ENCODE results near the gene ZFYVE28. TPM values are rescaled to one million over a fixed set of nuclear protein-coding genes. Genes with fewer than 3 reads are reported as not detected.

ZFYVE28 gene
- total and polyA plus RNA-seq, 5 donors from 2014 or later = 8.5 to 86.4 (median 17.6) TPM

DNA sequence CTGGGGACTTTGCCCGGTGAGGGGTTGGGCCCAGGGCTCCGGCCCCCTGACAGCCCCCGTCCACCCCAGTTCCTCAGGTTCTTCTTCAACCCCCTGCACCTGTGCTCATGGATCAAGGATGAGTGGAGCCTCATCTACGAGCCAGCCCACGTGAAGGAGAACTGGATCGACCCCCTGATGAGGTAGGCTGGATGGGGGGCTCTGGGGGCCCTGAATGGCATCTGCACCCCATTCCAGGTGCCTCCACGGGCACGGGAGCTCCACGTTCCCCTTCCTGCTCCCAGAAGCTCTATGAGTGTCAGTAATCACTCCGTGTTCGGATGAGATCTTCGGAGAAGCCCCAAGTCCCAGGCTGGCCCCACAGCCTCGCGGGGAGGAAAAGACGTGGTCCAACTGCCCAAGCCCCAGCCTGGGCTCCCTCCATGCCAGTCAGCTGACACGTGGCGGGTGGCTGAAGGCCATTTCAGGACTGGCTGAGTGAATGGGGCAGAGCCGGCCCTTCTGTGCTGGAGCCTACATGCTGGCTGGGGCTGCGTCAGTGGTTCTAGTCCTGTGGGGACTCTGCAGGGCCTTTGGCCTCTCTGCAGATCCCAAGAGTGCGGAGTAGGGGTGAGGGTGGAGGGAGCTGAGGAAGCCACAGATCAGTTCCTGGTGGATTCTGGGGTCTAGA, 24.8 kb upstream of the ZFYVE28 start:
- peaks cover 4% of the 10 kb centered on the region for H3K4me1 ChIP-seq (ENCODE audit: control insufficient read depth, insufficient read depth, low read length, poor library complexity, severe bottlenecking)
- Mint-ChIP-seq H3K9me3 (no peaks in the 10 kb centered on the region), H3K4me3 (no peak overlapping the region), H3K4me1 (peaks cover 0 to 3% (median 1%) of the 10 kb centered on the region in 4 donors), H3K36me3 (no peaks in the 10 kb centered on the region), H3K27ac (no peak overlapping the region), H3K27me3 (no peaks in the 10 kb centered on the region)
- H3K36me3 ChIP-seq (ENCODE audit: control insufficient read depth, insufficient read depth, low read length) = no peaks in the 10 kb centered on the region
- no peak overlapping the region for H3K27ac ChIP-seq (ENCODE audit: insufficient read depth, low read length, poor library complexity, severe bottlenecking)
- no peaks in the 10 kb centered on the region for H3K9me3 ChIP-seq (ENCODE audit: control insufficient read depth in 2 of 2, low read length in 2 of 2)
- H3K27me3 ChIP-seq (ENCODE audit: control insufficient read depth, insufficient read depth, low read length) = no peaks in the 10 kb centered on the region
- no peak overlapping the region for H3K4me3 ChIP-seq (ENCODE audit: low read depth, low read length)
- ATAC-seq (ENCODE audit: low read depth in 2 of 2) (no peak), DNase-seq (no peak)

DNA sequence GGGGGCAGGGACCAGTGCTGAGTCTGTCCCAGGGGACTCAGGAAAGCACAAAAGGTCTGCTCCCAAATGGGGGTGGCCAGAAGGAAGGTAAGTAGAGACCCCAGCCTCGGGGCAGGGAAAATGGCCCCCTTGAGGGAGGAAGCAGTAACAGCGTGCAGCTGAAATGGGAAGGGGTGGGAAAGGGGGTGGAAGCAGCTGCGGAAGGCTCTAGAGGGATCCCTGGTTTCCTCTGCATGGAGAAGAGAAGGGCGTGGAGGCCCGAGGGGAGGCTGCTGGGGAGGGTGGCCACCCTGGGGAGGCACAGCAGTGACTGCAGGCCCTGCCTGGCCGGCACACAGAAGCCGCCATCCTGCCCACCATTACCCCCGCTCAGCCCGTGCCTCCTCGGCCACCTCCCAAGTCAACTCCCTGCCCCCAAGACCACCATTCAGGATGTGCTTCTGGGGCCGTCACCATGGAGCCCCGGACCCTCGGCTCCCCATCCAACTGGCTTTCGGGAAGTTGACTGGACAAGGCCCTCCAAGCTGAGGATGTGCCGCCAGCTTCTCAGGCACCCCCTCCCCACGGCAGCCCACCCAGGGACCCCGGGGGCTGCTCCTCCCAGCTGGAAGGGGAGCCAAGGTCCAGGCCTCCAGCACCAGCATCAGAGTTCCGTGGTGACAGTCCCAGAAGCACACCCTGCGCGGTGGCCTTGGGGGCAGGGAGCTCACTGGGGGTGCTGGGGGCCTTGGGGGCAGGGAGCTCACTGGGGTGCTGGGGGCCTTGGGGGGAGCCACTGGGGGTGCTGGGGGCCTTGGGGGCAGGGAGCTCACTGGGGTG, 23.9 kb upstream of the ZFYVE28 start:
- H3K4me1 ChIP-seq (ENCODE audit: control insufficient read depth, insufficient read depth, low read length, poor library complexity, severe bottlenecking) = peaks cover 4% of the 10 kb centered on the region
- Mint-ChIP-seq H3K27me3 (no peaks in the 10 kb centered on the region), H3K9me3 (no peaks in the 10 kb centered on the region), H3K27ac (no peak overlapping the region), H3K36me3 (no peaks in the 10 kb centered on the region), H3K4me3 (no peak overlapping the region), H3K4me1 (peaks cover 0 to 3% (median 1%) of the 10 kb centered on the region in 4 donors)
- no peak overlapping the region for H3K27ac ChIP-seq (ENCODE audit: insufficient read depth, low read length, poor library complexity, severe bottlenecking)
- no peaks in the 10 kb centered on the region for H3K27me3 ChIP-seq (ENCODE audit: control insufficient read depth, insufficient read depth, low read length)
- H3K4me3 ChIP-seq (ENCODE audit: low read depth, low read length) = no peak overlapping the region
- H3K36me3 ChIP-seq (ENCODE audit: control insufficient read depth, insufficient read depth, low read length) = no peaks in the 10 kb centered on the region
- ATAC-seq (ENCODE audit: low read depth in 2 of 2) (no peak), DNase-seq (no peak)
- H3K9me3 ChIP-seq (ENCODE audit: control insufficient read depth in 2 of 2, low read length in 2 of 2) = no peaks in the 10 kb centered on the region

DNA sequence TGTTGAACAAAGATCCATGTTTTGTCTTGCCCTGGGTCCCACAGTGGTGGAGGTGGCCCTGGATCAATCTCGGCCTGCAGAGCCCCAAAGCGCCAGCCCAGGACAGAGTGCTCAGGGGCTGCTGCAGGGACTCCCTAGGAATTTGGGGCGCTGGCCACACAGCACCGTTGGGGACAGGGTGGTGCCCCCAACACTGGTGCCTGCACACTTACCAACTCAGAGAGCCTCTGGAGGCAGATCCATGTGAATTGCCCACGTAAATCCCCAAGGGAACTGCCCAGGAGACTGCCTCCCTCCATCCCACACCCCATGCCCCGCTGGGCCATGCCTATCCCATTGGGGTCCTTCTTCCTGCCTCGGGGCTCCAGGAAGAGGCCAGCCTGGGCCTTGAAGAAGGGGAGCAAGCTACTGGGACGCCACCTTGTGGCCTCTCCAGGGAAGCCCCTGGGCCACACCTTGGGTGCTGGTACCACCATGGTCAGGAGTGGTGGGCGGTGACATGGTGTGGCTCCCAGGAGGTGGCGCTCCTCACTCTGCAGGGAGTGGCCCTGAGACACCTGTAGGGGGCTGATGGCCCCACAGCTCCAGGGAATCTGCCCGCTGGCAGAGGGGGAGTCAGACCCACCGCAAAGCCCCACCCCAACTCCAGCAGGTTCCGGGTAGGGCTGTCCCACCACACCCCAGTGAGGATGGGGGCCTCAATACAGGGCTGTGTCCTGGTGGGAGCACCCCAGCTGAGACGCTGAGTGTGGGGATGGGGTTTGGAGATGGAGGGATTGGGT, 23.1 kb upstream of the ZFYVE28 start:
- peaks cover 4% of the 10 kb centered on the region for H3K4me1 ChIP-seq (ENCODE audit: control insufficient read depth, insufficient read depth, low read length, poor library complexity, severe bottlenecking)
- no peak overlapping the region for H3K27ac ChIP-seq (ENCODE audit: insufficient read depth, low read length, poor library complexity, severe bottlenecking)
- H3K4me3 Mint-ChIP-seq = no peak overlapping the region
- DNase-seq = peak; percentile 42 to 82 (median 64)
- H3K4me3 ChIP-seq (ENCODE audit: low read depth, low read length) = no peak overlapping the region
- ATAC-seq (ENCODE audit: low read depth in 2 of 2) = peak; percentile 90 to 91
- peak overlapping the region in 1 of 3 donors; percentile 55 for H3K27ac Mint-ChIP-seq
- no peaks in the 10 kb centered on the region for H3K27me3 ChIP-seq (ENCODE audit: control insufficient read depth, insufficient read depth, low read length)
- no peaks in the 10 kb centered on the region for H3K36me3 Mint-ChIP-seq
- no peaks in the 10 kb centered on the region for H3K9me3 Mint-ChIP-seq
- H3K27me3 Mint-ChIP-seq = no peaks in the 10 kb centered on the region
- no peaks in the 10 kb centered on the region for H3K9me3 ChIP-seq (ENCODE audit: control insufficient read depth in 2 of 2, low read length in 2 of 2)
- peaks cover 0 to 3% (median 1%) of the 10 kb centered on the region in 4 donors for H3K4me1 Mint-ChIP-seq
- H3K36me3 ChIP-seq (ENCODE audit: control insufficient read depth, insufficient read depth, low read length) = no peaks in the 10 kb centered on the region

DNA sequence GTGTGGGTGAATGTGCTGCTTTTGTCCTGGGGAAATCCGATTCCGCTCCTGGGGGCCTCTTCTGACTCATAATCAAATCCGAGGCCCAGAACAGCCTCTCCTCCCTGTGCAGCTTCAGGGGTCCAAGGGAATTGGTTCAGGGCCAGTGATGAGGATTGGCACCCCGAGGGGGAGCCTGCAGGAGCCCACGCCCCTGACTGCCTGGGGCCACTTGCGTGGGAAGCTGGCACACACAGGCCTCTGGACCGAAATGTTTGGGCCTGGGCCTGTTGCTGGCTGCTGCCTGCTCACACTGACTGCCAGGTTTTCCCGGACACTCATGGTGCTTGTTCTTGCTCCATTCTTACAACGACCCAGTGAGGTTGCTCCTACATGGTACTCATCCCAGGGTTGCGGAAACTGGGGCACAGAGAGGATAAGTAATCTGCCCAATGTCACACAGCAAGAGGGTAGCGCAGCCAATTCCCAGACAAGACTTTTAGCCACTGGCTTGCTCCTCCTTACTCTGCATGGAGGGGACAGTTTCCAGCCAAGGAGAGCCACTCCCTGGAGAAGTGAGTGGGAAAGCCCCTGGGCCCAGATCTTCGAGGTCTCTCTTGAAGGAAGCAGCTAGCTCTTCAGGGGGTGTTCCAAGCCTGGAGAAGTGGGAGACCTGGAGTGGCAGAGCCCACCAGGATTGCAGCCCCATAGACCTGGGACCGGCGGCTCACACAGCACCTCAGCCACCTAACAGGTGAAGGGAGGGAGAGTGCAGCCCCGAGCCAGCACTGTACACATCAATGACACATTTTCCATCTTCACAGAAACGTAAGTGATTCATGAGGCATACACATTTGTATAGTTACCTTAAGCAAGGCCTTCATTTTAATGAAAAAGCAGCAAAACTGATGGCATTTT, 20.6 kb upstream of the ZFYVE28 start:
- H3K4me1 ChIP-seq (ENCODE audit: control insufficient read depth, insufficient read depth, low read length, poor library complexity, severe bottlenecking) = peaks cover 4% of the 10 kb centered on the region
- no peaks in the 10 kb centered on the region for H3K9me3 ChIP-seq (ENCODE audit: control insufficient read depth in 2 of 2, low read length in 2 of 2)
- Mint-ChIP-seq H3K4me3 (no peak overlapping the region), H3K9me3 (no peaks in the 10 kb centered on the region), H3K27ac (peak overlapping the region in 1 of 3 donors; percentile 42), H3K36me3 (no peaks in the 10 kb centered on the region), H3K27me3 (no peaks in the 10 kb centered on the region), H3K4me1 (peaks cover 0 to 3% (median 1%) of the 10 kb centered on the region in 4 donors)
- H3K27ac ChIP-seq (ENCODE audit: insufficient read depth, low read length, poor library complexity, severe bottlenecking) = no peak overlapping the region
- no peaks in the 10 kb centered on the region for H3K36me3 ChIP-seq (ENCODE audit: control insufficient read depth, insufficient read depth, low read length)
- no peak for ATAC-seq (ENCODE audit: low read depth in 2 of 2)
- no peaks in the 10 kb centered on the region for H3K27me3 ChIP-seq (ENCODE audit: control insufficient read depth, insufficient read depth, low read length)
- DNase-seq = no peak
- no peak overlapping the region for H3K4me3 ChIP-seq (ENCODE audit: low read depth, low read length)

DNA sequence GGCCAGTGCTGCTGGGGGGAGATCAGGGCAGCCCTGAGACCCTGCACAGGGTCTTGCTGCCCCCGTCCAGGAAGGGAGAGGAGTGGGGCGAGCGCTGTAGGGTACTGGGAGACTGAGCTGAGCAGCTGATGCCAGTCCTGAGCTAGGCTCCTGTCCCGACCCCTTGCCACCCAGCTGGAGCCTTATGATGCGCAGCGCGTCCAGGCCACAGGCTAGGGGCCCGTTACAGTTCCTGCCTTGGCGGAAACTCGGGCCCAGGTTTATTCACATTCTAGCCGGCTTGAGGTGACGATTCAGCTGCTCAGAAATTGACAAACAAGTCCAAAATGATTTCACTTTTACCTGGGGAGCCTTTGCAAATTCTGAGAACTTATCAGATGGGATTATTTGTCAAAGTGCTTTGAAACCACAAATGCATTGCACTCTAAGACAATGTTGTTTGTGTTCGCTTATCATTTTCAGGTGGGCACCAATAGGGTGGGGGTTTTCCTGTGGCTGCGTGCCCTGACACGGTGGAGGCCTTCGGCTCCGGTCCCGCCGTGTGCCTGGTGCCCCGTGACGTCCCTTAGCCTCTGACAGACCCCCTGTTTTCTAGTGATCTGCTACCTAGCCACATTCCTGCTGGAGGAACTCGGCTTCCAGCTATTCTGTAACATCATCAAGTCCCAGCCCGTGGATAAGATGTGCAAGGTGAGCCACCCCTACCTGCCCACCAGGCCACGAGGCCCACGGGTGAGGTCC, 19.2 kb upstream of the ZFYVE28 start:
- H3K36me3 ChIP-seq (ENCODE audit: control insufficient read depth, insufficient read depth, low read length) = no peaks in the 10 kb centered on the region
- peak overlapping the region in 1 of 3 donors; percentile 82 for H3K27ac Mint-ChIP-seq
- no peak for ATAC-seq (ENCODE audit: low read depth in 2 of 2)

DNA sequence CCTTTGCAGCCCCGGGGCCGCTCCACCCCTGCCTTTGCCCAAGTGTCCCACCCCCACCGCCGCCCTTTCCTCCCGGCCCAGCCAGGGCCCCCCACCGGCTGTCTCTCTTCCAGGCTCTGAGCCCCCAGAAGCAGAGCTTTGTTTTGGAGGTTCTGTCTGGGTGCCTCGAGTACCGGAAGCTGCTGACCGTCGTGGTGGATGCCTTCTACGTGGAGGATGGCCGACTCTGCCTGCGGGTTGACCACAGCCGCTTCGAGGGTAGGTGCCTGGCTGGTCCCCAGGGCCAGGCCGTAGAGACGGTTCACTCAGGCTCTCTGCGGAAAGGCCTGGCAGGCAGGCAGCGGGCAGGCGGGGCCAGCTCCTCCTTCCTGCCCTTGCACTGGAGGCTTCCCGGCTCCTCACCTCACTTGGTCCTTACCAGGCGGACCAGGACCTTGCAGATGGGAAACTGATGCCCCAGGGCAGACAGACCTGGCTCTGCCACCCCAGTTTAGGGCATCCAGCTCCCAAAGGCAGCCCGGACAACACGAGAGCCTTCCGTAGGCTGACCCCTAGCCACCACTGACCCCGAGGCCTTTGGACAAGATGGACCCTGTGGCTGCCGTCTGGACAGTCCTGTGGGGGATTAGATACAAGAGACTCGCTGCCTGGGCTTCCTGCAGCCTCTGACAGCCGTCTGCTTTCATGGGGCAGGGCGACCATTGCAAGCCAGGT, 18.5 kb upstream of the ZFYVE28 start:
- peak overlapping the region in 1 of 4 donors; percentile 21 for H3K4me3 Mint-ChIP-seq
- Histone ChIP-seq H3K4me1 (ENCODE audit: control insufficient read depth, insufficient read depth, low read length, poor library complexity, severe bottlenecking) (peaks cover 4% of the 10 kb centered on the region), H3K36me3 (ENCODE audit: control insufficient read depth, insufficient read depth, low read length) (no peaks in the 10 kb centered on the region), H3K9me3 (ENCODE audit: control insufficient read depth in 2 of 2, low read length in 2 of 2) (no peaks in the 10 kb centered on the region), H3K27ac (ENCODE audit: insufficient read depth, low read length, poor library complexity, severe bottlenecking) (no peak overlapping the region), H3K4me3 (ENCODE audit: low read depth, low read length) (no peak overlapping the region), H3K27me3 (ENCODE audit: control insufficient read depth, insufficient read depth, low read length) (no peaks in the 10 kb centered on the region)
- no peaks in the 10 kb centered on the region for H3K9me3 Mint-ChIP-seq
- peak overlapping the region in 1 of 3 donors; percentile 82 for H3K27ac Mint-ChIP-seq
- ATAC-seq (ENCODE audit: low read depth in 2 of 2) (no peak), DNase-seq (no peak)
- peaks cover 0 to 3% (median 1%) of the 10 kb centered on the region in 4 donors for H3K4me1 Mint-ChIP-seq
- no peaks in the 10 kb centered on the region for H3K27me3 Mint-ChIP-seq
- no peaks in the 10 kb centered on the region for H3K36me3 Mint-ChIP-seq

More for the DNA sequence above, 19.2 kb upstream of the ZFYVE28 start:
- Histone ChIP-seq H3K27me3 (ENCODE audit: control insufficient read depth, insufficient read depth, low read length) (no peaks in the 10 kb centered on the region), H3K4me3 (ENCODE audit: low read depth, low read length) (no peak overlapping the region), H3K27ac (ENCODE audit: insufficient read depth, low read length, poor library complexity, severe bottlenecking) (no peak overlapping the region), H3K9me3 (ENCODE audit: control insufficient read depth in 2 of 2, low read length in 2 of 2) (no peaks in the 10 kb centered on the region), H3K4me1 (ENCODE audit: control insufficient read depth, insufficient read depth, low read length, poor library complexity, severe bottlenecking) (peaks cover 4% of the 10 kb centered on the region)
- no peak for DNase-seq
- H3K4me3 Mint-ChIP-seq = peak overlapping the region in 1 of 4 donors; percentile 21
- no peaks in the 10 kb centered on the region for H3K27me3 Mint-ChIP-seq
- H3K9me3 Mint-ChIP-seq = no peaks in the 10 kb centered on the region
- H3K4me1 Mint-ChIP-seq = peaks cover 0 to 3% (median 1%) of the 10 kb centered on the region in 4 donors
- no peaks in the 10 kb centered on the region for H3K36me3 Mint-ChIP-seq

Data from CD4-positive, CD25-positive, alpha-beta regulatory T cell (primary cell).